GM12878 (cell line): Measurements from ENCODE around the gene CCM2. TPM values are rescaled to one million over a fixed set of nuclear protein-coding genes. Genes with fewer than 3 reads are reported as not detected.

Experiments
- ATAC-seq: fragments of 200-7000 bp; cut with Tn5 transposase; 3 replicates; pipeline ENCODE4 v1.9.1; 2020; ENCODE audit warnings: mild to moderate bottlenecking, moderate library complexity
- BruUV-seq: library from RNA; stranded (reverse); fragments of 400-500 nt; replicated peaks from 2 replicates; lab custom pipeline; 2021; lab: Mats Ljungman, UMichigan
- CTCF ChIA-PET: fragments of 300-600 bp; sonication (Branson Sonifier 250); formaldehyde crosslinking; extraction: SDS; loops from one replicate; lab custom pipeline; 2021; ENCODE audit warnings: inconsistent platforms; lab: Yijun Ruan, JAX
- POLR2A ChIA-PET: fragments of 350-600 bp; formaldehyde crosslinking; extraction: SDS; loops from one replicate; lab custom pipeline; 2021; ENCODE audit warnings: inconsistent platforms; lab: Charles Lee
- RAD21 ChIA-PET: fragments of 300-600 bp; sonication (Branson Sonifier 250); formaldehyde crosslinking; loops from one replicate; lab custom pipeline; 2023; ENCODE audit warnings: antibody characterized with exemption; ENCODE audit not compliant: unreplicated experiment; lab: Charles Lee
- SMC1A ChIA-PET: fragments of 300-600 bp; sonication (Branson Sonifier 250); formaldehyde crosslinking; loops from one replicate; lab custom pipeline; 2023; ENCODE audit not compliant: unreplicated experiment, uncharacterized antibody; lab: Charles Lee
- DNase-seq: peaks from one replicate; pipeline ENCODE4 v3.0.0-alpha.2; 2011; ENCODE audit warnings: low read depth, low spot score
- FAIRE-seq: peaks from 3 replicates; lab custom pipeline; 2011; peaks lifted over from hg19 to GRCh38; lab: Jason Lieb, UNC
- H2AFZ ChIP-seq: 2 replicates; pipeline ENCODE4 v1.6.0; 2011; ENCODE audit warnings: low read depth, low read length, control low read depth; ENCODE audit not compliant: control insufficient read depth
- H3K27ac ChIP-seq: 2 replicates; pipeline ENCODE4 v1.5.1; 2011; ENCODE audit warnings: control low read depth; ENCODE audit not compliant: control insufficient read depth, insufficient read depth
- H3K27me3 ChIP-seq, 2 experiments: replicated peaks in 1 of 2; 2 replicates each; pipeline versions ENCODE4 v1.6.0 to v1.6.1; 2011; ENCODE audit warnings: low read length in 1 of 2; ENCODE audit not compliant: control insufficient read depth in 2 of 2, insufficient read depth in 2 of 2
- H3K36me3 ChIP-seq, 2 experiments: 2 replicates each; pipeline ENCODE4 v1.5.1; 2011; ENCODE audit warnings: low read length in 1 of 2; ENCODE audit not compliant: control insufficient read depth in 2 of 2, insufficient read depth in 2 of 2
- H3K4me1 ChIP-seq: 2 replicates; pipeline ENCODE4 v1.6.1; 2011; ENCODE audit warnings: mild to moderate bottlenecking, low read length, moderate library complexity, mixed read lengths; ENCODE audit not compliant: control insufficient read depth, insufficient read depth
- H3K4me2 ChIP-seq: 2 replicates; pipeline ENCODE4 v1.6.0; 2011; ENCODE audit warnings: control low read depth; ENCODE audit not compliant: control insufficient read depth, insufficient read depth
- H3K4me3 ChIP-seq: fragments of 200-600 bp; sonication (generic); 2 replicates; pipeline ENCODE4 v1.5.1; 2016
- H3K79me2 ChIP-seq: 2 replicates; pipeline ENCODE4 v1.6.0; 2011; ENCODE audit warnings: low read length; ENCODE audit not compliant: control insufficient read depth, insufficient read depth
- H3K9ac ChIP-seq: 2 replicates; pipeline ENCODE4 v1.8.0; 2011; ENCODE audit warnings: low read length, control low read depth, mixed read lengths; ENCODE audit not compliant: control insufficient read depth, insufficient read depth
- H3K9me3 ChIP-seq: replicated peaks from 3 replicates; pipeline ENCODE4 v1.5.1; 2011; ENCODE audit warnings: mild to moderate bottlenecking, low read length; ENCODE audit not compliant: control insufficient read depth, insufficient read depth
- H4K20me1 ChIP-seq: 2 replicates; pipeline ENCODE4 v1.6.0; 2011; ENCODE audit not compliant: control insufficient read depth, insufficient read depth
- BRCA1 ChIP-seq: IDR thresholded peaks from 2 replicates; pipeline ENCODE4 v1.6.1; 2011; ENCODE audit warnings: low read depth, low read length, improper control_type of control experiment
- FOXK2 ChIP-seq: fragments of 450-650 bp; IDR thresholded peaks from 2 replicates; pipeline ENCODE4 v1.6.1; 2017; ENCODE audit warnings: mild to moderate bottlenecking, moderate library complexity
- POLR2A ChIP-seq: IDR thresholded peaks from 2 replicates; pipeline ENCODE4 v1.6.1; 2011; ENCODE audit warnings: low read depth, mild to moderate bottlenecking, low read length
- SIN3A ChIP-seq: IDR thresholded peaks from 2 replicates; pipeline ENCODE4 v1.6.1; 2012; ENCODE audit warnings: low read depth, low read length, improper control_type of control experiment
- SPI1 ChIP-seq: IDR thresholded peaks from 2 replicates; pipeline ENCODE4 v1.6.1; 2011; ENCODE audit warnings: low read depth, mild to moderate bottlenecking, low read length, moderate library complexity, borderline replicate concordance; ENCODE audit not compliant: insufficient read depth
- WRNIP1 ChIP-seq: IDR thresholded peaks from 2 replicates; pipeline ENCODE4 v1.6.1; 2011; ENCODE audit warnings: low read depth, low read length, improper control_type of control experiment, borderline replicate concordance
- WGBS: methylation state at CpG from one replicate; pipeline ENCODE4 v1.1.6; 2016; ENCODE audit warnings: low lambda C conversion rate; ENCODE audit not compliant: insufficient replicate concordance, insufficient coverage; ENCODE audit errors: missing lambda C conversion rate; 5-methylcytosine and 5-hydroxymethylcytosine counted together
- in situ Hi-C: fragments of 300-500 bp; cut with MboI; formaldehyde crosslinking; loops from 9 replicates; pipeline ENCODE4 v1.14.3; 2018; ENCODE audit warnings: mixed read lengths
- intact Hi-C: fragments of 100-400 bp; cut with micrococcal nuclease; formaldehyde crosslinking; loops from one replicate; pipeline ENCODE4 v1.14.2; 2022; ENCODE audit not compliant: unreplicated experiment
- polyA plus RNA-seq, 11 experiments: library from polyadenylated mRNA; depleted of rRNA in 4 of 11; unstranded in 6 of 11; stranded (reverse) in 5 of 11; fragments of >200 nt; fragmentation: Nextera tagmentation in 4 of 11; fragmentation: Illumina TruSeq in 1 of 11; extraction: Ambion mirVana in 4 of 11; extraction: Trizol in 1 of 11; gene quantifications; 1 replicate in 1 of 11; 2 replicates in 10 of 11; pipeline versions ENCODE4 v1.2.1 to v1.2.3, GENCODE V29; 2011 to 2016; ENCODE audit warnings: inconsistent platforms in 2 of 11, missing spikeins in 2 of 11, low read depth in 1 of 11
- total RNA-seq, 4 experiments: library from RNA; depleted of rRNA in 3 of 4; stranded (reverse); fragments of >200 nt in 3 of 4; fragmentation: Illumina TruSeq in 1 of 4; extraction: Trizol in 1 of 4; gene quantifications; 2 replicates each; pipeline versions ENCODE4 v1.2.1 to v1.2.3, GENCODE V29; 2013 to 2021

Gene CCM2
- total and polyA plus RNA-seq, 10 of the 15 experiments (the other 5 are each of a cell fraction or from before 2014, with no cell fraction given), result 1.00 to 82.3 (median 48.7) TPM

GRCh38 chr7:44953156-44953555 is 46.8 kb upstream of the CCM2 start:
- Histone ChIP-seq H3K4me1 (no peaks in the 10 kb centered on the region), H3K27me3 (no peaks in the 10 kb centered on the region; a peak in 1 of 4 replicates), H3K4me2 (no peak overlapping the region), H2AFZ (no peak overlapping the region), H3K79me2 (no peaks in the 10 kb centered on the region), H3K4me3 (no peak overlapping the region), H3K9me3 (no peaks in the 10 kb centered on the region), H3K36me3 (no peaks in the 10 kb centered on the region), H4K20me1 (no peaks in the 10 kb centered on the region), H3K27ac (no peak overlapping the region), H3K9ac (no peak overlapping the region)
- intact Hi-C loops, result no loop called here
- no TSS peak for BruUV-seq
- POLR2A ChIA-PET, result no interaction called here
- SMC1A ChIA-PET, result interaction anchor here (1.6 kb wide), 1 partner anchor 25 kb away, joined by 3 read pairs; no protein-coding TSS in a partner anchor
- 63% methylated on average over 2 of the region's 2 CpGs for WGBS
- DNase-seq (no peak), ATAC-seq (no peak), FAIRE-seq (no peak)
- CTCF ChIA-PET, result no interaction called here
- RAD21 ChIA-PET, result no interaction called here
- in situ Hi-C loops, result no loop called here
- no peak for TF ChIP-seq SPI1
- TF ChIP-seq SIN3A, result no peak
- TF ChIP-seq WRNIP1, result no peak
- no peak for TF ChIP-seq FOXK2

GRCh38 chr7:44955733-44956132 is 44.3 kb upstream of the CCM2 start:
- no peaks in the 10 kb centered on the region for H3K9me3 ChIP-seq
- ChIA-PET POLR2A (no interaction called here), SMC1A (interaction anchor here (0.6 to 1.0 kb wide), 3 partner anchors 17 to 92 kb away, joined by 3 read pairs; no protein-coding TSS in a partner anchor), CTCF (interaction anchor here (1.2 to 1.5 kb wide), 2 partner anchors 18 to 180 kb away, joined by 6 to 7 read pairs; no protein-coding TSS in a partner anchor), RAD21 (no interaction called here)
- peak; percentile 37; the same call in 1 of the 2 replicates for TF ChIP-seq POLR2A
- TF ChIP-seq BRCA1, result no peak
- no peak overlapping the region for H3K9ac ChIP-seq
- H2AFZ ChIP-seq, result no peak overlapping the region
- 20% methylated on average over 2 of the region's 2 CpGs for WGBS
- H4K20me1 ChIP-seq, result no peaks in the 10 kb centered on the region; the same call in 1 of the 2 replicates
- no peak for ATAC-seq
- H3K4me1 ChIP-seq, result peaks cover 15% of the 10 kb centered on the region
- no peak overlapping the region for H3K4me3 ChIP-seq
- no peak overlapping the region for H3K27ac ChIP-seq
- in situ Hi-C loops (no loop called here), intact Hi-C loops (no loop called here)
- no peaks in the 10 kb centered on the region for H3K27me3 ChIP-seq
- H3K36me3 ChIP-seq, result no peaks in the 10 kb centered on the region; a peak in 1 of 4 replicates
- DNase-seq, result no peak
- no peak overlapping the region for H3K4me2 ChIP-seq
- BruUV-seq, result no TSS peak
- H3K79me2 ChIP-seq, result no peaks in the 10 kb centered on the region
- no peak for FAIRE-seq
